Retinal pigment epithelial cell (primary cell): Measurements from ENCODE around the gene NXNL1.

Source experiments
- DNase-seq: peaks from one replicate; pipeline ENCODE4 v3.0.0-alpha.2; 2010; ENCODE audit warnings: low read depth
- H3K4me3 ChIP-seq: 2 replicates; pipeline ENCODE4 v1.5.1; 2011; ENCODE audit warnings: mild to moderate bottlenecking, low read length, control low read depth, moderate library complexity
- CTCF ChIP-seq: conservative IDR thresholded peaks from 2 replicates; pipeline ENCODE4 v1.5.1; 2011; ENCODE audit warnings: low read depth, low read length, control low read depth, inconsistent platforms

NXNL1 gene

DNA sequence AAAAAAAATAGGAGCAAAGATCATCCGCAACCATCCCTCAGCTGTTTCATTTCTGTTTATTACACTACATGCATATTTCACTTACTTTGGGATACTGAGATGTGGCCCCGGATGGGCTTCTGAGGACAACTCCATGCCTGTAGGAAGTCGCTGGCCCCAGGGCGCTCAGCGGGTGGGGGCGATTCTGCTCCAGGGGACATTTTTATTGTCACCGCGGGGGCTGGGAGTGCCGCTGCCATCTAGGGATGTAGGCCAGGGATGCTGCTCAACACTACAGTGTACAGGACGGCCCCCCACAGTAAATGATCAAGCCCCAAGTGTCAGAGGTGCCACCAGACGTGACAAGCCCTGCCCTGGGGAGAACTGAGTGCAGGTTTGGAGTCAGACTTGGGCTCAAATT lies 48.9 kb downstream of the NXNL1 start:
- no peak for DNase-seq
- H3K4me3 ChIP-seq, result no peak overlapping the region
- no peak for TF ChIP-seq CTCF

DNA sequence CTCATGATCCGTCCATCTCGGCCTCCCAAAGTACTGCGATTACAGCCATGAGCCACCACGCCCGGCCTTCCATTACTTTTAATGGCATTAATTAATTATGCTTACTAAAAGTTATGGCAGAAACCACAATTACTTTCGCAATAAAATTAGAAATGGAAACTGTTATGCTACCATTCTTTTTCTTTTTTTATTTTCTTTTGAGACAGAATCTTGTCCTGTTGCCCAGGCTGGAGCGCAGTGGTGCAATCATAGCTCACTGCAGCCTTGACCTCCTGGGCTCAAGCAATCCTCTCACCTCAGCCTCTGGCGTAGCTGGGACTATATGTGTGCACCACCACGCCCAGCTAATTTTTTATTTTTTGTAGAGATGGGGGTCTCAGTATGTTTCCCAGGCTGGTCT lies 50.7 kb downstream of the NXNL1 start:
- no peak for DNase-seq
- no peak overlapping the region for H3K4me3 ChIP-seq
- TF ChIP-seq CTCF, result no peak

DNA sequence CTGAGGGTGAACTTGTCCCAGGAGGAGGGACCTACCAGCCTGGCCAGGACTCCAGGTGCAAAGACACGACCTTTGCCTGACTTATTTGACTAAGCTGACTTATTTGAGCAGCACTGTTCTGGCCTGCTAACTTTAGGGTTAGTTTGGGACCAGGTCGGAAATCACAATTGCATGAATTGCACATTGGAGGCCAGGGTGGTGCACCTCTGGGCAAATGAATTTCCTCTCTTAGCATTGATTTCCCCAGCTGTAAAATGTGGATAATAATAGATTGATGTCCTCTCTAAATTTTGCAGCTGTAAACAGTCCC lies 53.9 kb downstream of the NXNL1 start:
- no peak overlapping the region for H3K4me3 ChIP-seq
- no peak for TF ChIP-seq CTCF
- no peak for DNase-seq

DNA sequence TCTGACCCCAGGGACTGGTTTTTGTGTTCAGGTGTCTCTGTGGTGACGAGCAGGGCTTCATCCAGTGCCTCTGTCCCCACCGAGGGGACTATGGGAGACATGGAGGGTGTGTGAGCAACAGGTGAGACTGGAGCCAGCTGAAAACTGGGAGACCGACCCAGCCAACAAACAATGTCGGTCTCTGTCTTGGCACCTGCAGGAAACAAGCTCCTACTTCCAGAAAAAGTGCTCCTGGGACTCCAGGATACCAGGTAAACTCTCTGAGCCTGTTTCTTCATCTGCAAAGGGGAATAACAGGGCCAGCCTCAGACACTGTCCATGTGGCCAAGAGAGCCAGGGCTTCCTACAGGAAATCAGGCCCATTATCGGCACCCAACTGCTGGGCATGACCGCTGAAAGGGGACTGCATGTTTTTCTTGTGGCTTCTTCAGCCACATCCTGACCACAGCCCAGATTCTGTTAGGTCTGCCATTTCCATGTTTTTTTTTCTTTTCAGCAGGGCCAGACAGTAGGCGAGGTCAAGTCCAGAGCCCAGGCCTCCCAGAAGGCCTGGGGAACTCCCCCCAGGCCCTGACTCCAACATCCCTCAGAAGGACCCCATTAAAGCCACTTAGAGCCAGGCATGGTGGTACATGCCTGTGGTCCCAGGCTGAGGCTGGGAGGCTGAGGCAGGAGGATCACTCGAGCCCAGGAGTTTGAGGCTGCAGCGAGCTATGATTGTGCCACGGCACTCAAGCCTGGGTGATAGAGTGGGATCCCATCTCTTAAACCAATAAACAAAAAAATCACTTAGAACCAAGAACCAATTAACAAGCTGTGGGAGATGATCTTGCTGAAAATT lies 54.5 kb downstream of the NXNL1 start:
- no peak for DNase-seq
- no peak for TF ChIP-seq CTCF
- no peak overlapping the region for H3K4me3 ChIP-seq
